SH-SY5Y (cell line): ENCODE measurements around the gene MCHR2.

Experiments
- GATA2 ChIP-seq: IDR thresholded peaks from 2 replicates; pipeline ENCODE4 v1.6.1; 2011; ENCODE audit warnings: mild to moderate bottlenecking, low read depth, low read length
- GATA3 ChIP-seq: IDR thresholded peaks from 2 replicates; pipeline ENCODE4 v1.6.1; 2011; ENCODE audit warnings: low read depth, mild to moderate bottlenecking, low read length, moderate library complexity

DNA sequence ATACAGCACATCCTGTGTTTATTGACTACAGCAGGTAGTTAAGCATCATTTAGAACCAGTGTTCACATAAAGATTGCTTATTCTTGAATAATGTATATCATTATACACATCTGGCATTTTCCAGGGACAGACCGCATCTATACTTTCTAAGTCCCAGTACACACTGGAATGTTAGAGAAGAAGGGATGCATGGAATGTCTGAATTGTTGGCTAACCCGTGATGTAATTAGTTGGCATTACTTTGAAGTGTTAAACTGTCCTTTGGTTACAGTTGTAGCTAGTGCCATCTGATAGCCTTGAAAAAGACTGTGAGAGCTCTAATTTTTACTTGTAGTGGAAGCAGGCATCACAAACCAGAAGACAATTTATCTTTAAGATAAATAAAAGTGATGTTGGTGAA, 29.8 kb upstream of the MCHR2 start:
- TF ChIP-seq GATA2 (no peak), GATA3 (no peak)
